Epithelial cell of esophagus (primary cell): ENCODE data around the gene IGF2.
A peak's percentile ranks its signal among the peaks of the same experiment; 100 is the strongest.

Source experiments
- DNase-seq: peaks from one replicate; pipeline ENCODE4 v3.0.0; 2010; ENCODE audit warnings: low read depth
- H3K4me3 ChIP-seq: 2 replicates; pipeline ENCODE4 v1.5.1; 2011; ENCODE audit warnings: mild to moderate bottlenecking, low read length, control low read depth
- TF ChIP-seq, protein P1 (sequence below): IDR thresholded peaks from 2 replicates; pipeline ENCODE4 v1.5.1; 2011; ENCODE audit warnings: low read depth, mild to moderate bottlenecking, low read length, control low read depth, inconsistent platforms; ENCODE audit not compliant: insufficient read depth; ENCODE audit errors: missing control alignments

IGF2 gene

GRCh38 chr11:2176389-2176900 lies 37.3 kb upstream of the IGF2 start:
- TF ChIP-seq, protein P1, sequence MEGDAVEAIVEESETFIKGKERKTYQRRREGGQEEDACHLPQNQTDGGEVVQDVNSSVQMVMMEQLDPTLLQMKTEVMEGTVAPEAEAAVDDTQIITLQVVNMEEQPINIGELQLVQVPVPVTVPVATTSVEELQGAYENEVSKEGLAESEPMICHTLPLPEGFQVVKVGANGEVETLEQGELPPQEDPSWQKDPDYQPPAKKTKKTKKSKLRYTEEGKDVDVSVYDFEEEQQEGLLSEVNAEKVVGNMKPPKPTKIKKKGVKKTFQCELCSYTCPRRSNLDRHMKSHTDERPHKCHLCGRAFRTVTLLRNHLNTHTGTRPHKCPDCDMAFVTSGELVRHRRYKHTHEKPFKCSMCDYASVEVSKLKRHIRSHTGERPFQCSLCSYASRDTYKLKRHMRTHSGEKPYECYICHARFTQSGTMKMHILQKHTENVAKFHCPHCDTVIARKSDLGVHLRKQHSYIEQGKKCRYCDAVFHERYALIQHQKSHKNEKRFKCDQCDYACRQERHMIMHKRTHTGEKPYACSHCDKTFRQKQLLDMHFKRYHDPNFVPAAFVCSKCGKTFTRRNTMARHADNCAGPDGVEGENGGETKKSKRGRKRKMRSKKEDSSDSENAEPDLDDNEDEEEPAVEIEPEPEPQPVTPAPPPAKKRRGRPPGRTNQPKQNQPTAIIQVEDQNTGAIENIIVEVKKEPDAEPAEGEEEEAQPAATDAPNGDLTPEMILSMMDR: no peak
- no peak overlapping the region for H3K4me3 ChIP-seq
- DNase-seq: no peak

DNA sequence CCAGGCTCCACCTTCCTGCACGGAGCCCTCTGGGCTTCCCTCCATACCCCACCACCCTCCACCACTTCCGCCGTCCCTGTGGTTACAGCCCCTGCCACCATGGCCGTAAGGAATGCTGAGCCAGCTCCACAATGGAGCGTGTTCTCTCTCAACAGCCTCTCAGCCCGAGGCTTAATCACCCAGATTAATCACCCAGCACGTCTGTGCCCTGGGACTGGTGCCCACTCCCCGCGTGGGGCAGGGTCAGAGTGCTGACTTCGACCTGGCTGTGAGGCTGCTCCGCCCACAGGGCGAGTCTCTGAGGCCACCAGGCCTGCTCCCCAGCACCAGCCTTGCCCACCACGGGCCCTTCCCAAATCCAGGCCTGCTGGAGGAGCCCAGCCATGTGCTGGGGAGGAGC lies 36.5 kb upstream of the IGF2 start:
- TF ChIP-seq, protein P1: no peak
- H3K4me3 ChIP-seq: no peak overlapping the region
- peak; percentile 82 for DNase-seq

DNA sequence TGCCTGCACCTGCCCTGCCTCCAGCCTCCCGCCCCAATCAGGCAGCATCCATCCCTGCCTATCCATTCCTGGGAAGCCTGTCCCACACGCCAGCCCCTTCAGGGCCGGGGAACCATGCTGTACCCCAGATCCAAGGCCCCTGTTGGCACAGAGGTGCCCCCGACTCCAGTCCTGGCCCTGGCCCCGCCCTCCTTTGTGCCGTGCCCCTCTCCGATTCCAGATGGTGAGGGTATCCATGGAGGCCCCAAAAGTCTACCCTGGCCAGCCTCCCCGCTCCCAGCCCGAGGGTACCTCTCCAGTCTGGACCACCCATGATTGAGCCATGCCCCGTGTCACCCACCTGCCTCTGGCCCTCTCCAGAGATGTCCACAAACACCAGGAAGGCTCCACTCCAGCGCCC lies 35.2 kb upstream of the IGF2 start:
- DNase-seq: no peak
- H3K4me3 ChIP-seq: no peak overlapping the region
- TF ChIP-seq, protein P1: no peak

GRCh38 chr11:2173761-2174160 lies 34.6 kb upstream of the IGF2 start:
- TF ChIP-seq, protein P1: no peak
- DNase-seq: no peak
- H3K4me3 ChIP-seq: no peak overlapping the region

DNA sequence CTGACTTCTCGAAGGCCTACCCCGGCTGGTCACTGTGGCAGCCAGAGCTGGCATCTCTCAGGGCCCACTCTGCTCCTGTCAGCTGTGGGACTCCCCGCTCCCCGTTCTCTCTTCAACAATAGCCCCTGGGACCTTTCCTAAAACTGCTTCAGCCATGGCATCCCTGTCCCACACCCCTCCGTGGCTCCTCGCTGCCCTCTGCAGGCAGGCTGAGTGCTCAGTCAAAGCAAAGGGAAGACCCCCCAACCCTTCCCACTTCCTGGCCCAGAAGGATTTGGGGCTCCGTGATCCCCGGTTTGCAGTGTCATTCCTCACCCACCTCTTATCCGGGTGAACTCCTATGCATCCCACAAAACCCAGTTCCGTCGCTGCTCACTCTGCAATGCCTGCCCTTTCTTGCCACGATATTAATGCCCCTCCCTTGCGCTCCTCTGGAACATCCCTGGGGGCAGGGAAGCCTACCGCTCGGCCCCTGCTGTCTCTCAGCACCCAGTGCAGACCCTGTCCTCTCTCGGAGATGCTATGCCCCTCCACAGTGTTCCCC lies 34.0 kb upstream of the IGF2 start:
- TF ChIP-seq, protein P1: peak; percentile 38
- peak; percentile 14 for DNase-seq
- H3K4me3 ChIP-seq: no peak overlapping the region

DNA sequence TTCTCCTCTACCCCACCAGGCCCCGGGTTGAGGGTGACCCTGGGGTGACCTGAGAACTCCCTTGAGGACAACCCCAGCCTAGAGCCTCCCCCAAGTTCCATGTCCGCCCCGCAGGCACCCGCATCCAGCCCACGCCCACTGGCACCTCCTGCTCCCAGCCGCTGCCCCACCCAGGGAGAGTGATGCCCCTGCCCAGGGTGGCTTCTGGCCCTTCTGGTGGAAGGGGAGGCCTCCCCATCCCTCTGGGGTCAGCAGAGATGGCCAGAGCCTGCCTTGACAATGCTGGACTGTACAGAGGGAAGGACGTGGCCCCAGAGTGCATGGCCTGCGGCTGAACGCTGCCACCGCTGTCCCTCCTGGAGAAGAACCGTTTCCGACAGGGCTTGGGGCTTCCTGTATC lies 33.5 kb upstream of the IGF2 start:
- TF ChIP-seq, protein P1: no peak

DNA sequence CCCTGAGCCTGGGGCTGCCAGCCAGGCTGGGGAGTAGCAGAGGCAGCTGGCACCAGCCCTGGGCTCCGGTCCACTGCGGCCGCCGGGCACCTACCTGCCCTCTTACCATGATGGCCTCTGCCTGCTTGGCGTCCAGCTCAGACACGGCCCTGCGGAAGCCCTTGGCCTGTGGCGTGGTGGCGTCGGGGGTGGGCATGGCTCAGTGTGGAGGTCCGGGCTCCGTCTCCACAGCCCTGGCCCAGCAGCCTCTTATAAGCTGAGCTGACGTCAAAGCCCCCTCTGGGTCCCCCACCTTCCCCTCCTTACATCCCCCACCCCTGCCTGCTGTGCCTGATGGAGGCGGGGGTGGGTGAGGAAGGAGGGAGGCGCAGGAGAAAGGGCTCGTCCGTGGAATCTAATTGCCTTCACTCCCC lies 32.4 kb upstream of the IGF2 start, which contains the start of gene TH:
Gene TH, minus strand, starts transcription at position 225 of the 413 bp plus-strand sequence. Its CDS starts 29 bp downstream, at position 196.
- no peak within 1 kb of the TSS for H3K4me3 ChIP-seq
- no peak for DNase-seq
- TF ChIP-seq, protein P1: no peak

More for the DNA sequence above, 33.5 kb upstream of the IGF2 start:
- no peak overlapping the region for H3K4me3 ChIP-seq
- DNase-seq: no peak
